AG20443 (cell line): ENCODE data around the gene PPP2R2C.

Experiments used
- DNase-seq: peaks from one replicate; pipeline ENCODE4 v3.0.0; 2012; ENCODE audit warnings: low spot score, mixed read lengths

PPP2R2C gene

GRCh38 chr4:6288342-6288741 lies 184.1 kb downstream of the PPP2R2C start:
- DNase-seq: no peak

- no peak for DNase-seq
These were observed 185.2 kb downstream of the PPP2R2C start for GRCh38 chr4:6287017-6287788.

DNA sequence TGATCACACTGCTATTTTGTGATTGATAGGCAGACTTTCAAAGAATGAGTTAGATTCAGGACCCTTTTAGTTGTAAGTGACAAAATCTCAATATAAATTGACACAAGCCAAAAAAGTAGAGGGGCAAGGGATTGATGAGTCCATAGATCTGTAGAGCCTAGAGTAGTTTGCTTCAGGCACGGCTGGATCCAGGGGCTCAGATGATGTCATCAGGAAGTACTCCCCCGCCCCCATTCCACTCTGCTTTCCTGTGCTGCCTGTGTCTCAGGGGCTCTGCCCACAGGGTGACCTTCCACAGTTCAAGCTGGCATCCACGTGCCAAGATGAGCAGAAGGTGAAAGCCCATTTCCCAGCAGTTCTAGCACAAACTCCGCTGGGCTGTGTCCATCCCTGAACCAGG lies 189.1 kb downstream of the PPP2R2C start:
- no peak for DNase-seq

- no peak for DNase-seq
These were observed 190.1 kb downstream of the PPP2R2C start for GRCh38 chr4:6282314-6282771.

DNA sequence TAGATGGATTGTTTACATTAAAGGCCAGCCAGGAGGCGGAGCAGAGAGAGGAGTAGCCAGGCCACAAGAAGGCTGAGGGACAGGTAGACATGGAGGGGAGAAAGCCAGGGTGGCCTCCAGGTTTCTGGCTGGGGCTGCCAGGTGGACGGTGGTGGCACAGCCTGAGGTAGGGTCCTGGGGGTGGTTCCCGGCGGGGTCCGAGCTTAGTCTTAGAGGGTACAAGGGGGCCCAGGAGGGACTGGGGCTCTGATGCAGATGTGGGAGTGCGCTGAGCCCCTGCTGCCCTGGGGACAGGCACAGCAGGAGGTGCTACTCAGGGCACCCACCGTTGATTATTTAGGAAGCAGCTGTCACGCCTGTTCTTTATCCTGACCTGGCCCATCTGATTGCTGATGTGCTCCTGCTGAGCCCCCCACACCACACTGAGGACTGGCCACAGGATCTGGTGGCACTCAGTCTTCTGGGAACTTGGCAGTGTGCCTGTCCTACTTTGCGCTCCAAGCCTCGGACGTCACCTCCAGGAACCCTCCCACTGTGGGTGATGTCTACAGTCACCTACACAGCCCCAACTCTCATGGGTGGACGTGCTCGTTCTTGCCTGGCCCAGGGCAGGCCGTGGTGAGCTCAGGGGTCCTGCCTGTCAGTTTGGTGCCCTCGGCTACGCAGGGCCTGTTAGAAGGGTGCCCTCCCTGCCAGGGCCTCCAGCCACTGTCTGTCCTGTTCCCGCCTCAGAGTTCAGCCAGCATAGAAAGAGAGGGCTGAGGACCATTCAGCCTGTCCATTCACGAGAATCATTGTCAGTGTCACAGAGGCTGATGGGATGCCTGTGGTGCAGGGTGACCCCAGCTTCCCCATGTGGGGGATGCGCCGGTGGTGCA lies 190.7 kb downstream of the PPP2R2C start:
- DNase-seq: no peak

DNA sequence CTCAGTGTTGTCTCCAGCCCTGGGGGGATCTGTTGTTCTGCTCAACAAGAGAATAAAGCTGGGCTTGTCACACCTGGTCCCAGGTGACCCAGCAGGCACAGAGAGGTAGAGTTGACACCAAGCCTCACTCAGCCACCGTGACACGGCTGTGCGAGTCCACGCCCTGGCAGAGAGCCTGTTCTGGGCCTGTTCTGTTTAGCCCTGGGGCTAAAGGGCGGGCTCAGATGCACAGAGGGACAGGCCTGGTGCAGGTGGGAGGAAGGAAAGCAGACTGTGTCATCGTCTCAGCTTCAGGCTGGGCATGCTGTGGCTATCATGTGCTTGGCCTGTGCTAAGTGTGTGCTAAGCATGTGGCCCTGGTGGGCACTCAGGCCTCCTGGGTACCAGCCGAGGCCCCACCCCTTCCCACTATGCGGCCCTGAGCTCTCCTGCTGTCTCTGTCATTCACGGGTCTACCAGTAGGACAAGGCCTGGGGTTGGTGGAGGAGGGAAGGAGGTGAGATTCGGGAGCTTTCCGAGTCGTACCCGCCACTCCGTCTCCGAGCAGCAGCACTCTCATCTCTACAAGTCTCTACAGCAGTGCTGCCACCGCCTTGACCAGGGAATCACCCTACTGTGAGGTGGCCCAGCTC lies 191.9 kb downstream of the PPP2R2C start:
- no peak for DNase-seq

DNA sequence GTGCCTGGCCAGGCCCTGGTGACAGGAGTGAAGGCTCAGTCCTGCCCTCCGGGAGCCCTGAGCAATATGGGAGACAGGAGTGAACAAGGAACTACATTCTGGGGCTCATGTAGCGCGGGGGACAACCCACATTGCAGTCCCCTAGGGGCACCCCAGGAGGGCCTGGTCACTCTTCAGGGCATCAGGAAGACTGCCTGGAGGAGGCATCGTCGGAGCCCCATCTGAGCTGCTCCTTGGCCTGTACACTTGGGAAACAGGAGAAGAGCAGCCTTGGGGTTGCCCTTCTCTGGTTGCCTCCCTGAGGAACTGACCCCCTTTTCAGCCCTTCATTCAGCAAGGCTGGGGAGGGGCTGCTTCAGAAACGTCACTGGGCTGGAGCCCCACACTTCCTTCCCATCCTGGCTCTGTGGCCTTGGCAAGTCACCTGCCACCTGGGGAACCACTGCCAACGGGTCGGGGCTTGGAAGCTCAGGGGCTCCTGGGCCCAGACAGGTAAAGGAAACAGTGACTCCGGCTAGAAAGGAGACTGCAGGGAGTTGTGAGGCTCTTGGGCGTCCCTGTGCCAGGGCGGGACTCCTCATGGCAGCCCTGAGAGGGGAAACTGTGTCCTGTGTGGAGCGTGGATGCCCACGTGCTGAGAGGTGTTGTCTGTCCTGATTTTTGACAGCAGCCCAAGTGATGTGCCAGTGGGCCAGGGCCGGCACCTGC lies 192.7 kb downstream of the PPP2R2C start:
- DNase-seq: no peak

DNA sequence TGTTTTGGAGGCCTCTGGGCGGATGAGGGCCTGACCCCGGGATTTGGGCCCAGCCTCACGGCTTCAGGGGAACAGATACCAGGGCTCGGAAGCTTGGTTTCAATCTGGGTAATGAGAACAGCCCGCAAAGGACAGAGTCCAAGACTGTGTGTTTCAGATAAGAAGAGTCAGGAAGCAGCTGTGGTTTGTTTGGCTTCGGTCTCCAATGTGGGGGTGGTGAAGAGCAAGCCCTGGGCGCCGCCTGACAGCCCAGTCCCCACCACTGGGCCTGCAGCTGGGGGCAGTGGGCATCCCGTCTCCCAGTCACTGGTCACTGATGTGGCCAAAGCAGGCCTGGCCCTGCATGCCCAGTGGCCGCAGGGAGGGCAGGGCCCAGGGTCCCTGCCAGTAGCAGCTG lies 193.6 kb downstream of the PPP2R2C start:
- no peak for DNase-seq

GRCh38 chr4:6277935-6278800 lies 194.2 kb downstream of the PPP2R2C start:
- no peak for DNase-seq

DNA sequence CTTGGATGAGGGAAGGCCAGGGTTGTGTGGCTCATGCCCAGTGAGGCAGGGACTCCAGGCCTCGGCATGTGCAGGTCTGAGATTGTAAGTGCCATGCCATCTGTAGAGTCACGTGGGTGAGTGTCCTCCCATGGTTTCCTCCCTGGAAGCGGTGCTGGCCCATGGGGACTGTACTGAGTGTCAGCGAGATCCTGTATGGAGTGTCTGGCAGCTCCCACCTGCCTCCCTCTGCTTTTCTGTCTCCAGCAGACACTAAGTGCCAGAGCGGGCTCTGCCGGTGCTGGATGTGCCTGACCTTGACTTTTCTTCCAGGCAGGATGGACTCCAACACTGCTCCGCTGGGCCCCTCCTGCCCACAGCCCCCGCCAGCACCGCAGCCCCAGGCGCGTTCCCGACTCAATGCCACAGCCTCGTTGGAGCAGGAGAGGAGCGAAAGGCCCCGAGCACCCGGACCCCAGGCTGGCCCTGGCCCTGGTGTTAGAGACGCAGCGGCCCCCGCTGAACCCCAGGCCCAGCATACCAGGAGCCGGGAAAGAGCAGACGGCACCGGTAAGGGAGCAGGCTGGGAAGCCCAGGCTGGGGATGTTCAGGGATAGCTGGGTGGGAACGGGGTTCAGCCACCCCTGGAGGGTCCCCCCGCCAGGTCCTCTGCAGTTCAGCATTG lies 195.1 kb downstream of the PPP2R2C start:
- no peak for DNase-seq

- no peak for DNase-seq
These were observed 196.3 kb downstream of the PPP2R2C start for GRCh38 chr4:6275898-6276806.

DNA sequence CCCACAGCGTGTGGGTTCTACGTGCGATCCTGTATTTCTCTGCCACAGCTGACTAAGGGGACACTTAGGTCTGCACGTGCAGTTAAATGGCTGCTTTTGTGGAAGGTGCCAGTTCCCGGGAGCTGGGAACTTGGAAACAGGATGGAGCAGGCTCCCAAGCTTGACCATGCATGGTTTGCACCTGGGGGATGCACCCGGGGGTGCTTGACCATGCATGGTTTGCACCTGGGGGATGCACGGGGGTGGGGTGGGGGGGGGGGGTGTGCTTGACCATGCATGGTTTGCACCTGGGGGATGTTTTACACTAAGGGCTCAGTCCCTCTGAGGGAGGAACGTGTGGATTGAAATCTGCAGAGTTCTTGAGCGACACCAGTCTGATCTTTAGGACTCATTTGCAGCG lies 197.1 kb downstream of the PPP2R2C start:
- no peak for DNase-seq

DNA sequence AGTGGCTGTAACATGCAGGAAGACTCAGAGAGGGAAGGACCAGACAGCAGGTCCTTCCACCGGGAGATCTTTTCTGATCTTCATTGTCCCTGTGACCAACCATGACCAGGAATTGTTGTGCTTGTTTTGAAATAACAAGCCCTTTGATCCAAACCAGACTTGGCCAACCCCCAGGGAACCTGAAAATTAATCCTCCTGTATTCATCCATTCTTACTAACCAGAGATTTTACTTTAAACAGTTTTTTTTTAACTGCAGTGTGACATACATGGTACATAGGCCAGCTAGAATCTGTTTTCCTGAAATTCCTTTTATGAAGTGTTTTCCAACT lies 198.8 kb downstream of the PPP2R2C start:
- DNase-seq: peak; percentile 30

- DNase-seq: peak; percentile 83
These were observed 199.4 kb downstream of the PPP2R2C start for GRCh38 chr4:6272863-6273660.

GRCh38 chr4:6271701-6272465 lies 200.5 kb downstream of the PPP2R2C start:
- no peak for DNase-seq

GRCh38 chr4:6271206-6271605 lies 201.2 kb downstream of the PPP2R2C start:
- no peak for DNase-seq

GRCh38 chr4:6270636-6271121 lies 201.7 kb downstream of the PPP2R2C start:
- DNase-seq: peak; percentile 49
